ENCODE results near the gene DNAH12.

- TF ChIP-seq CTCF (IDR thresholded peaks at IDR 0.05 in 2 of 3, conservative IDR thresholded peaks at IDR 0.05 in 1 of 3; ENCODE audit: borderline replicate concordance in 1 of 3, insufficient read depth in 1 of 3, low read depth in 2 of 3, low read length in 2 of 3) (no peak), YY1 (IDR thresholded peaks at IDR 0.05; ENCODE audit: extremely low read depth, insufficient replicate concordance, low read depth, low read length) (no peak), POLR2A (IDR thresholded peaks at IDR 0.05; ENCODE audit: borderline replicate concordance, extremely low read depth, insufficient read depth, insufficient read length) (no peak), EZH2 (IDR thresholded peaks at IDR 0.05) (no peak)
These were observed 122.8 kb downstream of the DNAH12 start for GRCh38 chr3:57421336-57421735.

All from HCT116 (cell line).